Spleen (tissue), 11 donors: ENCODE data around the gene USP10. TPM values are rescaled to one million over a fixed set of nuclear protein-coding genes. Genes with fewer than 3 reads are reported as not detected.

Experiments used
- DNase-seq: peaks from one replicate; pipeline ENCODE4 v3.0.0-alpha.2; 2020
- H3K27ac ChIP-seq, 8 donors: fragments of 200-600 bp; sonication (generic) in 7 of 8; 1 replicate in 4 of 8; 2 replicates in 4 of 8; pipeline versions ENCODE4 v1.5.0 to v1.8.0; 2016 to 2021; ENCODE audit warnings: inconsistent platforms in 4 of 8, mild to moderate bottlenecking in 4 of 8, moderate library complexity in 1 of 8
- H3K27me3 ChIP-seq, 7 donors: fragments of 200-600 bp; sonication (generic) in 6 of 7; replicated peaks in 1 of 7; 1 replicate in 4 of 7; 2 replicates in 3 of 7; pipeline versions ENCODE4 v1.5.0 to v1.8.0; 2016 to 2021; ENCODE audit warnings: inconsistent platforms in 3 of 7, mild to moderate bottlenecking in 1 of 7
- H3K36me3 ChIP-seq, 6 donors: fragments of 200-600 bp; sonication (generic) in 5 of 6; 1 replicate in 4 of 6; 2 replicates in 2 of 6; pipeline versions ENCODE4 v1.5.0 to v1.8.0; 2016 to 2021; ENCODE audit warnings: inconsistent platforms in 2 of 6
- H3K4me1 ChIP-seq, 6 donors: fragments of 200-600 bp; sonication (generic) in 5 of 6; 1 replicate in 3 of 6; 2 replicates in 3 of 6; pipeline versions ENCODE4 v1.5.0 to v1.8.0; 2016 to 2021; ENCODE audit warnings: inconsistent platforms in 3 of 6
- H3K4me3 ChIP-seq, 8 donors: fragments of 200-600 bp; sonication (generic) in 7 of 8; 1 replicate in 4 of 8; 2 replicates in 4 of 8; pipeline versions ENCODE4 v1.5.0 to v1.8.0; 2016 to 2021; ENCODE audit warnings: inconsistent platforms in 4 of 8, mild to moderate bottlenecking in 4 of 8, moderate library complexity in 2 of 8
- H3K9me3 ChIP-seq, 8 donors: fragments of 200-600 bp; sonication (generic) in 7 of 8; 1 replicate in 4 of 8; 2 replicates in 4 of 8; pipeline versions ENCODE4 v1.5.0 to v1.8.0; 2016 to 2021; ENCODE audit warnings: inconsistent platforms in 4 of 8
- POLR2A ChIP-seq, 3 donors: fragments of 450-650 bp; IDR thresholded peaks; one replicate each; pipeline ENCODE4 v1.5.1; 2017; ENCODE audit warnings: antibody characterized with exemption in 3 of 3, mild to moderate bottlenecking in 1 of 3
- POLR2AphosphoS5 ChIP-seq, 3 donors: sonication (generic); formaldehyde crosslinking; IDR thresholded peaks; one replicate each; pipeline ENCODE4 v1.5.1; 2017; ENCODE audit warnings: antibody characterized with exemption in 3 of 3
- WGBS, 5 donors: extraction: QIAGEN DNeasy Blood & Tissue Kit in 3 of 5; methylation state at CpG; one replicate each; pipeline versions ENCODE4 v1.1.5 to v1.1.7; 2013 to 2018; 5-methylcytosine and 5-hydroxymethylcytosine counted together
- intact Hi-C: fragments of 100-400 bp; cut with DNase I; formaldehyde crosslinking; loops from one replicate; pipeline ENCODE4 v1.15.0; 2023; ENCODE audit warnings: low total_unique reads
- polyA plus RNA-seq, 3 donors: library from polyadenylated mRNA; stranded (reverse); fragments of 200-250 nt; gene quantifications; one replicate each; pipeline ENCODE4 v1.2.1, GENCODE V29; 2013
- total RNA-seq, 7 donors: library from RNA; depleted of rRNA in 3 of 7; stranded (reverse); fragments of >200 nt in 3 of 7; fragmentation: NEBNext Ultra II Directional in 4 of 7; extraction: Animal tissue kit (Norgen Biotek cat#: 25700) in 4 of 7; gene quantifications; one replicate each; pipeline versions ENCODE4 v1.1.0 to v1.2.1, GENCODE V29; 2016 to 2021
- TF ChIP-seq, protein P1 (sequence below), 11 experiments: fragments of 200-600 bp in 7 of 11; fragments of 450-650 bp in 4 of 11; sonication (generic) in 4 of 11; IDR thresholded peaks in 8 of 11; conservative IDR thresholded peaks in 3 of 11; 1 replicate in 7 of 11; 2 replicates in 4 of 11; pipeline versions ENCODE4 v1.4.0 to v1.8.0; 2016 to 2021; ENCODE audit warnings: antibody characterized with exemption in 11 of 11, inconsistent platforms in 4 of 11, mild to moderate bottlenecking in 1 of 11
- donor health status: healthy with polysubstance abuse.
- donor health status: DM: no; HTN: no; CAD: no; lungs with moderate emphysema.
- donor health status: DM: no; HTN: no; CAD: no.
- donor health status: Bipolar disorder and iron deficiency.
- donor health status: healthy.
- donor health status: DM: no; HTN: no; CAD: no.
- donor health status: DM: yes; HTN: yes; CAD: no.

The USP10 gene
- total and polyA plus RNA-seq, 10 donors, result 28.1 to 105 (median 79.5) TPM

DNA sequence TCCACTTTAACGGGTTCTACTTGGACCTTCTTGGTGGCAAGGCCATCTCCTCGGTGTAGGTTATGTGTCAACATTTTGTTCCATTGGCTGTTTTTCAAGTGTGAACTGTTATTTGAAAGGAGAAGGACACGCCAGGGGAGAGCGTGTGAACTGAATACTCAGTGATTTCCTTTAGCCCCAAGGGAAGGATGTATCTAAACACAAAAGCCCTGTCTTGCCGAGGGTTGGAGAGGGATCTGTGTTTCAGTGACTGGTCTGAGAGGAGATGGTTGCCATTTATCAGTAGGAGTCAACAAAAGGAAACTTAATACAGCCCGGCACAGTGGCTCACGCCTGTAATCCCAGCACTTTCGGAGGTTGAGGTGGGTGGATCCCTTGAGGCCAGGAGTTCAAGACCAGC is 50.0 kb downstream of the USP10 start:
- Histone ChIP-seq H3K27ac (peak overlapping the region in 5 of 8 donors; percentile 5 to 80 (median 12)), H3K36me3 (peaks cover 0 to 29% (median 13%) of the 10 kb centered on the region in 6 donors), H3K9me3 (no peaks in the 10 kb centered on the region), H3K27me3 (no peaks in the 10 kb centered on the region), H3K4me1 (peaks cover 33 to 56% (median 44%) of the 10 kb centered on the region in 6 donors), H3K4me3 (no peak overlapping the region)
- intact Hi-C loops, result loop anchor here (5.0 kb wide), 1 partner anchor 222 kb away; no protein-coding TSS in a partner anchor
- DNase-seq, result no peak
- TF ChIP-seq, protein P1, sequence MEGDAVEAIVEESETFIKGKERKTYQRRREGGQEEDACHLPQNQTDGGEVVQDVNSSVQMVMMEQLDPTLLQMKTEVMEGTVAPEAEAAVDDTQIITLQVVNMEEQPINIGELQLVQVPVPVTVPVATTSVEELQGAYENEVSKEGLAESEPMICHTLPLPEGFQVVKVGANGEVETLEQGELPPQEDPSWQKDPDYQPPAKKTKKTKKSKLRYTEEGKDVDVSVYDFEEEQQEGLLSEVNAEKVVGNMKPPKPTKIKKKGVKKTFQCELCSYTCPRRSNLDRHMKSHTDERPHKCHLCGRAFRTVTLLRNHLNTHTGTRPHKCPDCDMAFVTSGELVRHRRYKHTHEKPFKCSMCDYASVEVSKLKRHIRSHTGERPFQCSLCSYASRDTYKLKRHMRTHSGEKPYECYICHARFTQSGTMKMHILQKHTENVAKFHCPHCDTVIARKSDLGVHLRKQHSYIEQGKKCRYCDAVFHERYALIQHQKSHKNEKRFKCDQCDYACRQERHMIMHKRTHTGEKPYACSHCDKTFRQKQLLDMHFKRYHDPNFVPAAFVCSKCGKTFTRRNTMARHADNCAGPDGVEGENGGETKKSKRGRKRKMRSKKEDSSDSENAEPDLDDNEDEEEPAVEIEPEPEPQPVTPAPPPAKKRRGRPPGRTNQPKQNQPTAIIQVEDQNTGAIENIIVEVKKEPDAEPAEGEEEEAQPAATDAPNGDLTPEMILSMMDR (IDR thresholded peaks at IDR 0.05 in 8 of 11, conservative IDR thresholded peaks at IDR 0.05 in 3 of 11), result no peak
- no peak for TF ChIP-seq POLR2A (IDR thresholded peaks at IDR 0.05)
- TF ChIP-seq POLR2AphosphoS5 (IDR thresholded peaks at IDR 0.05), result no peak
- WGBS, 5 donors, result 62 to 78% (median 76%) methylated on average over 8 of the region's 8 CpGs

DNA sequence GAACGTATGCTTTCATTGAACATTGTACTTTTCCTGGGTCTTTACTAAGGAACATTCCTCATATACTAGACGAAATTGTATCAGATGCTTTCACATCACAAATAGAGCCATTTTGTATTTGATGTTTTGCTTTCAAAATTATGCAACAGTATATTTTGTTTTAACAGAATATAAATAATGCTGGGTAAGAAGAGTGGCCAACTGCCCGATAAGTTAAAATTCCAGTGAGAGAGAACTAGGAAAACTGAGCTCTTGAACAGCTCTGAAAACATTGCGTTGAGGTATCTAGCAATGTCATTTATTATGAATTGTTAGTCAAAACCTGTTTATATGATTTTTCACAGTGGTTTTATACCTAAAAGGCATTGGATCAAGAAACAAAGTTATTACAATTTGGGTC is 50.8 kb downstream of the USP10 start:
- DNase-seq, result no peak
- Histone ChIP-seq H3K4me3 (no peak overlapping the region), H3K27me3 (no peaks in the 10 kb centered on the region), H3K27ac (peak overlapping the region in 5 of 8 donors; percentile 39 to 80 (median 74)), H3K36me3 (peaks cover 0 to 25% (median 5%) of the 10 kb centered on the region in 6 donors), H3K9me3 (no peaks in the 10 kb centered on the region), H3K4me1 (peaks cover 39 to 64% (median 52%) of the 10 kb centered on the region in 6 donors)
- WGBS, 5 donors, result 90 to 95% (median 93%) methylated on average over 4 of the region's 4 CpGs
- no peak for TF ChIP-seq POLR2AphosphoS5 (IDR thresholded peaks at IDR 0.05)
- TF ChIP-seq POLR2A (IDR thresholded peaks at IDR 0.05), result no peak
- TF ChIP-seq, protein P1 (IDR thresholded peaks at IDR 0.05 in 8 of 11, conservative IDR thresholded peaks at IDR 0.05 in 3 of 11), result no peak
- intact Hi-C loops, result loop anchor here (5.0 kb wide), 1 partner anchor 222 kb away; no protein-coding TSS in a partner anchor

DNA sequence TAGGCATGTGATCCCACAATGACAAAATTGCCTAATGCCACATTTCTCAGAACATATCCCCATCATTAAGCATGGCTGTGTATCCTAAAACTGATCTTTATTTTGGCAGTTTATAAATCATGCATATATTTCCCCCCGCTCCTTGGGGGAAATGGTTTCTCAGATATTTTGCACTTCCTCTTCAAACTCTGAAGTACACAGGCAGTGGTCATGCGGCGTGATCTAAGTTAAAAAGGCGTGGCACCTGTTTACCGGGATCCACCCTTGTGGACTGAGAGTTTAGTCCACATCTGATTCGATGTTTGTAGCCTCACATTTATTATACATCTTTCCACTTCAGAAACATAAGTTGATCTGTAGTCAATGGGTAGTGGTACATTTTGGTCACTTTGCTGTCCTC is 51.4 kb downstream of the USP10 start:
- Histone ChIP-seq H3K9me3 (no peaks in the 10 kb centered on the region), H3K36me3 (peaks cover 0 to 19% (median 2%) of the 10 kb centered on the region in 6 donors), H3K27me3 (no peaks in the 10 kb centered on the region), H3K4me3 (peak overlapping the region in 1 of 8 donors; percentile 24), H3K27ac (peak overlapping the region in 7 of 8 donors; percentile 39 to 80 (median 63)), H3K4me1 (peaks cover 39 to 71% (median 54%) of the 10 kb centered on the region in 6 donors)
- 29 to 55% (median 41%) methylated on average over 6 of the region's 6 CpGs for WGBS, 5 donors
- TF ChIP-seq, protein P1 (IDR thresholded peaks at IDR 0.05 in 8 of 11, conservative IDR thresholded peaks at IDR 0.05 in 3 of 11), result no peak
- TF ChIP-seq POLR2AphosphoS5 (IDR thresholded peaks at IDR 0.05), result no peak
- TF ChIP-seq POLR2A (IDR thresholded peaks at IDR 0.05), result no peak
- DNase-seq, result no peak
- intact Hi-C loops, result loop anchor here (5.0 kb wide), 1 partner anchor 221 kb away; no protein-coding TSS in a partner anchor

DNA sequence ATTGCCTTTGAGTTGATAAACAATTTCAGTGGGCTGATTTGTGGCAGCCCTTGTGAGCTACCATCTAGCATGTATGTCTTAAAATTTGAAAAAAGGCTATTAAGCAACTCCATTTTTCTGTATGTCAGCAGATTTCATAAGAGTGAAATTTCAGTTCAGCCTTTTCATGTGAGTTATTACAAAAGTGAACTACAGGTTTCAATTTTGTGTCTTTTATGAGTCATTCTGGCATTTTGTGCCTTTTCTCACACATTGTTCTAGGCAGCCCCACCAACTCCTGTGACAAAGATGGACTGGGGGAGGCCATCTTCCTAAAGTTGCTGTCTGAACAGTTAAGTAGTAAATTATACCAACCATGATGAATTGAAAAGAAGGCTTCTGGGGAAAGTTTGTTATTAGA is 52.1 kb downstream of the USP10 start:
- H3K36me3 ChIP-seq, result peaks cover 0 to 12% (median 1%) of the 10 kb centered on the region in 6 donors
- intact Hi-C loops, result loop anchor here (5.0 kb wide), 1 partner anchor 220 kb away; no protein-coding TSS in a partner anchor
- H3K4me1 ChIP-seq, result peaks cover 39 to 74% (median 54%) of the 10 kb centered on the region in 6 donors
- no peak for DNase-seq
- TF ChIP-seq POLR2AphosphoS5 (IDR thresholded peaks at IDR 0.05), result no peak
- no peaks in the 10 kb centered on the region for H3K9me3 ChIP-seq
- H3K4me3 ChIP-seq, result no peak overlapping the region
- peak overlapping the region in 7 of 8 donors; percentile 39 to 80 (median 63) for H3K27ac ChIP-seq
- no peaks in the 10 kb centered on the region for H3K27me3 ChIP-seq
